C4-2B (cell line): ENCODE measurements around the gene SLC17A4.

Source experiments
- ZFX ChIP-seq: fragments of 450-650 bp; IDR thresholded peaks from 2 replicates; pipeline ENCODE4 v1.6.1; 2017
- TF ChIP-seq, protein P1 (sequence below): fragments of 450-650 bp; conservative IDR thresholded peaks from 2 replicates; pipeline ENCODE4 v1.5.1; 2017; ENCODE audit warnings: mild to moderate bottlenecking

DNA sequence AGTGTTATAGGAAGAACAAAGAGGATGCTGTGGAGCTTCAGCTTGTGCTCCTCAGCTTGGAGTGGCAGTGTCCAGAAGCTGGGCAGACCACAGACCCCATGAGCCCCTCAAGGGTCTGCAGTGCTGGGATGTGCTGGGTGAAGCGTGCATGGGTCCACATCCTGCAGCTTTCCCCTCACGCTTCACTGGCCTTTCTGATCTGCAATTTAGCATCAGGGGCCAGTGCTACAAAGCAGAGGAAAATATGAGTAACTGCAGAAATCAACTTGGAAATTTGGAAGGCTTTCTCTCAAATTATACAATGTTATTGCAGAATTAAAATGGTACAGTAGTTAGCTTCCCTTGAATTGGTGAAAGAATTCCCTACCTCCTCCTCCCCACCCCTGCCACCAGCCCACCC is 10.1 kb downstream of the SLC17A4 start:
- TF ChIP-seq, protein P1, sequence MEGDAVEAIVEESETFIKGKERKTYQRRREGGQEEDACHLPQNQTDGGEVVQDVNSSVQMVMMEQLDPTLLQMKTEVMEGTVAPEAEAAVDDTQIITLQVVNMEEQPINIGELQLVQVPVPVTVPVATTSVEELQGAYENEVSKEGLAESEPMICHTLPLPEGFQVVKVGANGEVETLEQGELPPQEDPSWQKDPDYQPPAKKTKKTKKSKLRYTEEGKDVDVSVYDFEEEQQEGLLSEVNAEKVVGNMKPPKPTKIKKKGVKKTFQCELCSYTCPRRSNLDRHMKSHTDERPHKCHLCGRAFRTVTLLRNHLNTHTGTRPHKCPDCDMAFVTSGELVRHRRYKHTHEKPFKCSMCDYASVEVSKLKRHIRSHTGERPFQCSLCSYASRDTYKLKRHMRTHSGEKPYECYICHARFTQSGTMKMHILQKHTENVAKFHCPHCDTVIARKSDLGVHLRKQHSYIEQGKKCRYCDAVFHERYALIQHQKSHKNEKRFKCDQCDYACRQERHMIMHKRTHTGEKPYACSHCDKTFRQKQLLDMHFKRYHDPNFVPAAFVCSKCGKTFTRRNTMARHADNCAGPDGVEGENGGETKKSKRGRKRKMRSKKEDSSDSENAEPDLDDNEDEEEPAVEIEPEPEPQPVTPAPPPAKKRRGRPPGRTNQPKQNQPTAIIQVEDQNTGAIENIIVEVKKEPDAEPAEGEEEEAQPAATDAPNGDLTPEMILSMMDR, result no peak
- no peak for TF ChIP-seq ZFX
